ENCODE measurements around the gene PAX8.

PAX8 gene

GRCh38 chr2:113219889-113220641 lies 58.7 kb downstream of the PAX8 start:
- no peak for DNase-seq (ENCODE audit: low spot score)

DNA sequence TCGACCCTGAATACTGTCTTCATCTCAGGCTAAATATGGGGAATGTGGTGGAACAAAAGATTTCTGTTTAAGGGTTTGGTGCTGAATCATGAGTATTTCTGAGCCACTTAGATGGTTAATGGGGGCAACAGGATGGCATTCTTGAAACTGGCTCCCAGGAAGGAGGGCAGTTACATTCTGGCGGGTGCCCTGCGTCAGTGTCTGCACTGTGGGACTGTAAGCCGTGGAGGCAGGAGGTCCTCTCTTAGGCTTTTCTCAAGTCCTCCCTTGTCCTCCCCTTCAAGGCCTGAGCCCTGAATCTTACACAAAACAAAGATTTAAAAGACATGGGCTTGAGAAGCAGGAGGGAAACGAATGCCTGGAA lies 59.2 kb downstream of the PAX8 start:
- no peak for DNase-seq (ENCODE audit: low spot score)

GRCh38 chr2:113219092-113219441 lies 59.7 kb downstream of the PAX8 start:
- no peak for DNase-seq (ENCODE audit: low spot score)

GRCh38 chr2:113218283-113219091 lies 60.2 kb downstream of the PAX8 start:
- DNase-seq (ENCODE audit: low spot score) = no peak

- no peak for DNase-seq (ENCODE audit: low spot score)
Observed at GRCh38 chr2:113217455-113218282, 61.1 kb downstream of the PAX8 start.

DNA sequence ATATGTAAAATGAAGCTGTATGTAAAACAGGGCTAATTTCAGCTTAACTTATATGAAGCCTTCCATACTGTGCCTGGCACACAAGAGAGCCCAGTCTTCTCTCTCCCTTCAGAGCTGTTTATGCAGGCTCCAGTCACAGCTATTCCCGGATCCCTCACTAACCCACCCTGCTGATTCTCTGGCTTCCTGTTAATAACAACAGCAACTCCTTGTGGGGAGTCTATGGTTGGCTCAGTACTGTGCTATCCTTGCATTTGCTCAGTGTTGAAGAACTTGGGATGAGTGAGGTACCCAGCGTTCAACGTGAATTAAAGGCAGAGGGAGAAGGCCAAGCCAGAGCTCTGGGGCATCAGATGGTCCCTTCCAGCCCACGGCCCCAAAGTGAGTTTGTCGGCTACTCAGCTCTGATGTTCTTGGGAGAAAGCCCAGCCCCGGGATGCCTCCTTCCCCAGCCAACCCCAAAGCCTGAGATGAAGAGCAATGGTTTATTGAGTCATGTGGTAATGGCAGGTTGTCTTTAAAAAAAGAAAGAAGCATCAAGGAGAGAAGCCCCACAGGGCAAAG lies 61.7 kb downstream of the PAX8 start:
- DNase-seq (ENCODE audit: low spot score) = no peak

DNA sequence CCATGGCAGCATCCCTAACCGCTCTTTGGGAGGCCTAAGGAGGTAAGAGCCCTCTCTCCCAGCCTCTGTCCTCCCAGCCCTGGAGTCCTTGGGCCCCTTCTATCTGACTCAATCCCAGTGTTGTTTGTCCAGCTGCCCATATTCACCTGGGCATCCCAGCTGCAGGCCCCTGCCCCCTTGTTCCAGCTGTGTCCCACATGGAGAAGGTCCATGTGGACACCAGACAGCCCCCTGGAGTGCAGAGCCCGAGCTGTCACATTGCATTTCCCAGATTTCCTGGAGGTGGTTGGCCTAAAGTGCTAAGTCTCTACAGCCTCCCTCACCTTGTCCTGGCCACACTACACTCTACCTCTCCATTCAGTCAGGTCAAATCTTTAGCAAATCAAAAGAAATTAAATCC lies 62.4 kb downstream of the PAX8 start:
- no peak for DNase-seq (ENCODE audit: low spot score)

DNA sequence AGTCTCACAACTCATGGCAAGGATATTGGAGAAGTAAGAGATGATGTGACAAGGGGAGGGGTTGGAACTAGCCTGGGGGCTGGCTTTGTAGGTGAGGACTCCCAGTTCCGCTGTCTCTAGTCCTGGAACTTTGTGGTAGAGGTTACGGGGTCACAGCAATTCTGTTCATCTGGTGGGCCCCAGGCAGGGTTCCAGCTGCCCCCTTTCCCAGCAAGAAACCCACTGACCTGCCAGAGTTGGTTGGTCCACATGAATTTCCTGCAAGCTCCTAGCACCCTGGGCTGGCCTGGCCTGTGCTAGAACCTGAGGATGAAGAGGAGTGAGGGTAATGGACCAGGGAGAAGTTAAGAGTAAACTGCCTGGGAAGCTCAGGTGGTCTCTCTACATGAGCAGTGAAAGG lies 63.7 kb downstream of the PAX8 start:
- no peak for DNase-seq (ENCODE audit: low spot score)

GRCh38 chr2:113214141-113214540 lies 64.6 kb downstream of the PAX8 start:
- no peak for DNase-seq (ENCODE audit: low spot score)

GRCh38 chr2:113213061-113213930 lies 65.4 kb downstream of the PAX8 start:
- no peak for DNase-seq (ENCODE audit: low spot score)

- no peak for DNase-seq (ENCODE audit: low spot score)
Observed at GRCh38 chr2:113212245-113213060, 66.3 kb downstream of the PAX8 start.

DNA sequence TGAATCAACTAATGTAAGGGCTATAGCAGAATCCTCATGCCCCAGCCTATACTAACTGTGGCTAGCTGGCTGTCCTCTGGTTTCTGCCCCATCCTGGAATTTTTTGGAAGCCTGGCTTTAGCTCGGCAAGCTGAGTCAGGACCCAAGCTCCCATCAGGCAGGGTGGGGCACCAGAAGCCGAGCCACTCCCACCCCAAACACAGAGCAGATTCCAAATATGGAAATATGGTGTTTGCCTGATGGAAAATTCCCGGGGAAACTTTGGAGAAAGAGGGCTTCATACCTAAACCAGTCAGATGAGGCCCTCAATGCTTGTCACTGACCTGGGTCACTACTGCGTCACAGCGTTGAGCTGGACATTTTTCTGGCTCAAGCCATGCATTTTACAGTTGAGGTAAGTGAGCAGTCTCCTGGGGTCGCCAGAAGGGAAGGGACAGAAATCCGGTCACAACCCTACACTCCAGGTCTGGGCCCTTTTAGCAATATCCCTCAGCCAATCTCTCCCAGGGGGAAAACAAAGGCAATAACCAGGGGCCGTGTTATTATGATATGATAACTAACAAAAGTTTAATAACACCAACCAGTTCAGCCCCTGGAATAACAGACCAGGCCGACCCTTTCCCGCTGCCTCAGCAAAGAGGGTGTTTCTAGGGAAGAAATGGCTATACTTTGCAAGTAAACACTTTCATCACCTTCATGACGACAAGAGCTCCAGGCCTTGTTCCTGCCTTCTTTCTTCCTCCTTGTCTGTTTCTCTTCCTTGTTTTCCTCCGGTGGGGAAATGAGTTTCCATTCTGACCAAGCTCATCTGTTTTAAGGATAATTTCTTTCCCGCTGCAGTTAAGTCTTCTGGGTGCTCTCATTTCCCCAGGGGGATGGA lies 67.3 kb downstream of the PAX8 start:
- DNase-seq (ENCODE audit: low spot score) = no peak

DNA sequence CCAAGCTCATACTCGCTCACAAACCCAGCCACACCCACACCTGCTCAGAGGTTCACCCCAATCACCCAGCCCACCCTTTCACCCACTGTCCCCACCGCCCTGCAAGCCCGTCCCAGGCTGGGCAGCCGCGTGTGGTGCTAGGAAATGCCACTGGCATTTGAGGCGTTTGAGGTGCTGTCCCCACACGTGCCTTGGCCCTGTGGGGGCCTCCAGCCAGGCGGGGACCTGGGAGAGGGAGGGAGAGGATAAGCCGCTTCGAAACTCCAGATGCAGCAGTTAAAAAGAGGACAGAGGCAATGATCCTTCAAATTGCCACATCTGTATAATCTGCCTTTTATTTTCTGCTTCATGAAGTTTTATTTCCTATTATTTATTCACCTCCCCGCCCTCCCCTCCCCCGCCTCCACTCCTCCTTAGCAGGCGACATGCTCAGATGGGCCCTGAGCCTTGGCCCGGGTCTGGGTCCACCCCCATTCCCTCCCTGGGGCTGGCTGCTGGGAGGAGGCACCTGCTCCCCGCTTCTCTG lies 69.0 kb downstream of the PAX8 start:
- DNase-seq (ENCODE audit: low spot score) = no peak

DNA sequence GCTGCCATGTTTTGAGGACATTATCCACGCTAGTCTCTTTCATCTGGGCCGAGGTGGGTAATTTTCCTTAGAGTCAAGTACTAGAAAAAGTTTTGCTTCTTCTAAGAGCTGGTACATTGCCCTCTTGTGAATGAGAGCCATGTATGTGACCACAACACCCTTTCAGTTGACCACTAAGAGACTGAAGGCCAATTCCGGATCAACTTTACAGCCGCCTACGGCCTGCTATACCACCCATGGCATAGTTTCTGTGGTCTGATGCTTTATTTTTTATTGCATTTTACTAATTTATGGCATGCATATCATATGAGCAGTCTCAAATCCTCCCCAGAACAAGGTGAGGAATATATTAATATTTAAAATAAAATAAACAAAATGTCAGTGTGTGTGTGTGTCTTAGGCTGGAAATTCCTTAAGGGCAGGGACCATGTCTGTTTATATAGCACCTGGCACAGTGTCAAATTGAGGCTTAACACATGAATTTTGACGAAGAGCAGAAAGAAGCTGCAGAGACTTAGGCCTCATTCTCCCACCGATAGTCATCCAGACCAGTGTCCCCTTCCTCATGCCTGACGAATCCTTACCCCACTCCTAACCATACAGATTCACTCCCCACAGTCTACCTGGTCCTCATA lies 69.6 kb downstream of the PAX8 start:
- DNase-seq (ENCODE audit: low spot score) = no peak

GRCh38 chr2:113208396-113208795 lies 70.3 kb downstream of the PAX8 start:
- DNase-seq (ENCODE audit: low spot score) = no peak

- no peak for DNase-seq (ENCODE audit: low spot score)
Observed at GRCh38 chr2:113207021-113207420, 71.7 kb downstream of the PAX8 start.

GRCh38 chr2:113206251-113206650 lies 72.5 kb downstream of the PAX8 start:
- no peak for DNase-seq (ENCODE audit: low spot score)

DNA sequence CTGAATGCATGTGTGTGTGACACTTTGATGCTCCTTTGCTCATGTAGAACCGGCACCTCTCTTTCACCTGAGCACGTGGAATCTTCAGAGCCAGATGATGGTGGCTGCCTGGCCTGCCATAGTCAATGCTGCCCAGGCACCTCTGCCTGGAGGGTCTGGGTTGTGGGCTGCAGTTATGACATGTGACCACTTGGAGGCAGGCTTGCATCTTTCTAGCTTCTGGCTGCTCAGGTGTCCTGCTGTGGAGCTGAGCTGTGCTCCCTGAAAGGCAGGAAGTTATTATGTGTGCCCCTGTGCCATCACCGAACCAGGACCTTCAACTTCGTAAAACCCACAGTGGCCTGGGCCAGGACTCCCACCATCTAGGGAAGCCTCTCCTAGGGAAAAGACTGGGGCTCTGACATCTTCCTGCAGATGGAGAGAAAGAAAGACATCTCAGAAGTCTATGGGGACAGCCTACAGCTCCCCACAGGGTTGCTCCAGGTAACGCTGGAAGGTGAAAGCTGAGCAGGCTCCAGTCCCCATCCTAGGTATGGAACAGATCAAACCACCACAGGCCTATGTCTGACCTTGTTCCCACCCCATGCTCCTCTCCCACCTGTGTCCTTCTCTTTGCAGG lies 74.7 kb downstream of the PAX8 start:
- no peak for DNase-seq (ENCODE audit: low spot score)

- DNase-seq (ENCODE audit: low spot score) = no peak
Observed at GRCh38 chr2:113203217-113203530, 75.5 kb downstream of the PAX8 start.

Measured in left forelimb (tissue), 1 donor.